Keratinocyte (primary cell): ENCODE data around the gene ARL15.

Experiments used
- EZH2 ChIP-seq: IDR thresholded peaks from one replicate; pipeline ENCODE4 v1.6.1; 2012; ENCODE audit warnings: inconsistent platforms, mild to moderate bottlenecking, low read length, moderate library complexity
- TF ChIP-seq, protein P1 (sequence below), 3 experiments: IDR thresholded peaks in 1 of 3; conservative IDR thresholded peaks in 1 of 3; optimal IDR thresholded peaks in 1 of 3; 2 replicates in 2 of 3; 3 replicates in 1 of 3; pipeline versions ENCODE3 to v1.5.1; 2011; ENCODE audit warnings: low read length in 3 of 3, mild to moderate bottlenecking in 3 of 3, moderate library complexity in 2 of 3, control low read depth in 1 of 3, inconsistent platforms in 1 of 3; ENCODE audit not compliant: insufficient read depth in 2 of 3; ENCODE audit errors: extremely low read depth in 1 of 3

DNA sequence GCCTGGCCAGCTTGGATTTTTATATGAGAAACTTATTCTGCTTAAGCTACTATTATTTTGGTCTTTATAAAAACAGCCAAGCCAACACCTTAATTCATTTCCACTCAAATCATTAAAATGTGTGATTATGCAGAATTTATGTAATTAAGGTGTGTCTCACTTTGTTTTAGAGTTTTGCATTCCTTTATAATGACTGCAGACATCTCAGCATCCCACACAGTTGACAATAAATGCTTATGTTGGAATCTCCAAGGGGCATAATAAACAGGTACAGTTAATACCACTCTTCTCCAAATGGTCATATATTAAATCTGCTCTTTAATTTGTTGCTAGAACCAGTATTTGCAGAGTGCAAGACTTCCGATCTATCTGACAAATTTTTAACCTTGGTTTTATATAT is 34.3 kb downstream of the ARL15 start:
- TF ChIP-seq, protein P1, sequence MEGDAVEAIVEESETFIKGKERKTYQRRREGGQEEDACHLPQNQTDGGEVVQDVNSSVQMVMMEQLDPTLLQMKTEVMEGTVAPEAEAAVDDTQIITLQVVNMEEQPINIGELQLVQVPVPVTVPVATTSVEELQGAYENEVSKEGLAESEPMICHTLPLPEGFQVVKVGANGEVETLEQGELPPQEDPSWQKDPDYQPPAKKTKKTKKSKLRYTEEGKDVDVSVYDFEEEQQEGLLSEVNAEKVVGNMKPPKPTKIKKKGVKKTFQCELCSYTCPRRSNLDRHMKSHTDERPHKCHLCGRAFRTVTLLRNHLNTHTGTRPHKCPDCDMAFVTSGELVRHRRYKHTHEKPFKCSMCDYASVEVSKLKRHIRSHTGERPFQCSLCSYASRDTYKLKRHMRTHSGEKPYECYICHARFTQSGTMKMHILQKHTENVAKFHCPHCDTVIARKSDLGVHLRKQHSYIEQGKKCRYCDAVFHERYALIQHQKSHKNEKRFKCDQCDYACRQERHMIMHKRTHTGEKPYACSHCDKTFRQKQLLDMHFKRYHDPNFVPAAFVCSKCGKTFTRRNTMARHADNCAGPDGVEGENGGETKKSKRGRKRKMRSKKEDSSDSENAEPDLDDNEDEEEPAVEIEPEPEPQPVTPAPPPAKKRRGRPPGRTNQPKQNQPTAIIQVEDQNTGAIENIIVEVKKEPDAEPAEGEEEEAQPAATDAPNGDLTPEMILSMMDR (optimal IDR thresholded peaks at IDR 0.05 in 1 of 3, IDR thresholded peaks at IDR 0.05 in 1 of 3, conservative IDR thresholded peaks at IDR 0.05 in 1 of 3; ENCODE audit: extremely low read depth in 1 of 3, insufficient read depth in 2 of 3, low read length in 3 of 3) = no peak
- TF ChIP-seq EZH2 = no peak
